Activated CD4-positive, alpha-beta T cell treated with anti-CD3 and anti-CD28 coated beads, Interleukin-2, amount 50 U/mL, for 48 hours (primary cell): ENCODE measurements around the gene ALDOB.

Experiments
- DNase-seq, 2 experiments: peaks; one replicate each; pipeline ENCODE4 v3.0.0-alpha.2; 2020

ALDOB gene

GRCh38 chr9:101455656-101456240 is 20.2 kb upstream of the ALDOB start:
- DNase-seq: no peak

- DNase-seq: no peak
Measured at GRCh38 chr9:101453776-101454570, 18.4 kb upstream of the ALDOB start.

DNA sequence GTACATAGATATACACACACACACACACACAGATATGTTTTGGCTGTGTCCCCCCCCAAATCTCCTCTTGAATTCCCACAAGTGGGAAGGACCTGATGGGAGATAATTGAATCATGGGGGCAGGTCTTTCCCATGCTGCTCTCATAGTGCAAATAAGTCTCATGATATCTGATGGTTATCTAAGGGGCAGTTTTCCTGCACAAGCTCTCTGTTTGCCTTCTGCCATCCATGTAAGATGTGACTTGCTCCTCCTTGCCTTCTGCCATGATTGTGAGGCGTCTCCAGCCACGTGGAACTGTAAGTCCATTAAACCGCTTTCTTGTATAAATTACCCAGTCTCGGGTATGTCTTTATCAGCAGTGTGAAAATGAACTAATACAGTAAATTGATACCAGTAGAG is 15.9 kb upstream of the ALDOB start:
- DNase-seq: no peak

DNA sequence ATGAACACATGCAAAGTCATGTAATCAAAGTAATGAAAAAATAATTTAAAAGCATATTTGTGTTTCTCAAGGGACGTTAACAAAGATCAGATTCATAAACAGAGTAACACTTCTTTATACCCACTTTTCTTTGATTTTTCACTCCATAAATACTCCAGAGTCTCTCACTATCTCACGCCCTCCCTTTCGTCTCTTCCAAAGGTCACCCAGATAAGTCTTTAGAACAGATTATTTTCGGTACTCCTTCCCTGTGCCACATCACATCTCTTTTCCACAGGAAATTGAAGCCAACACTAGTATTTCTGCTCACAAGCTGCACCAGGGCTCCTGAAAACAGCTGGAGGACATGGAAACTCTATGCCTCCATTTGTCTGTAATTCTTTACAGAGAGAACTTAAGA is 15.4 kb upstream of the ALDOB start:
- no peak for DNase-seq

DNA sequence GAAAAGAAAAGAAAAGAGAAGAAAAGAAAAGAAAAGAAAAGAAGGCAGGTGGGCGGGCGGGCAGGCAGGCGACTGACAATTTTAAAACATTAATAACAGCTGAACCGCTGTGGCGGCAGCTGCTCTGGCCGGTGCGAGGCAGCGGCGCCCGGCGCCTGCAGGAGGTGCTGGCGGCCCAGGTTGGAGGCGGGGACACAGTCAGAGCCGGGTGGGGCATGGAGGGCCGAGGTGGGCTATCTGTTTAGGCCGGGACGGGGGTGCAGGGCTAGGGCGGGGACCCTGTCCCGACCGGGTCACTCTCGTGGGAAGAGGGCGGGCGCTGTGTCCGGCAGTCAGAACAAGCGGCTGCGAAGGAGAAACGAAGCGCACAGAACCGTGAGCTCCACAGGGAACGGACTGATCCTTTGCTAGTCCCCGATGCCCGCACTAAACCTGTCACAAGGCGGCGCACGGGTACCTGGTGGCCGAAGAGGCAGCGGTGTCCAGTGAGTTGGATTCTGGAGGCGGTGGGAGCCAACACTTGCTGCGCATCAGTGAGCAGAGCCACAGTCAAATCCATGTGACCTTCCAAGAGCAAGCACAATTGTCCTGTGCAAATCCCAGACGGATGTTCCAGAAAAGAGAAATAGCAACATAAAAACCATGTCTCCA is 13.6 kb upstream of the ALDOB start:
- peak; percentile 51 to 61 for DNase-seq

- DNase-seq: no peak
Measured at GRCh38 chr9:101448680-101449070, 13.1 kb upstream of the ALDOB start.

DNA sequence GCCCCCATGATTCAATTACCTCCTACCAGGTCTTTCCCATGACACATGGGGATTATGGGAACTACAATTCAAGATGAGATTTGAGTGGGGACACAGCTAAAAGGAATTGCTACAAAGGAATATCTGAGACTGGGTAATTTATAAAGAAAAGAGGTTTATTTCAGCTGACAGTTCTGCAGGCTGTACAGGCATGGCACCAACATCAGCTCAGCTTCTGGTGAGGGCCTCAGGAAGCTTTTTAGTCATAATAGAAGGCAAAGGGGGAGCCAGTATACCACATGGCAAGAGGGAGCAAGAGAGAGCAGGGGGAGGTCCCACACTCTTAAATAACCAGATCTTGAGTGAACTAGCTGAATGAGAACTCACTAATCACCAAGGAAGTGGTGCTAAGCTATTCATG is 11.2 kb upstream of the ALDOB start:
- DNase-seq: no peak

- no peak for DNase-seq
Measured at GRCh38 chr9:101445353-101446029, 9.9 kb upstream of the ALDOB start.

GRCh38 chr9:101443364-101443771 is 7.8 kb upstream of the ALDOB start:
- DNase-seq: no peak

DNA sequence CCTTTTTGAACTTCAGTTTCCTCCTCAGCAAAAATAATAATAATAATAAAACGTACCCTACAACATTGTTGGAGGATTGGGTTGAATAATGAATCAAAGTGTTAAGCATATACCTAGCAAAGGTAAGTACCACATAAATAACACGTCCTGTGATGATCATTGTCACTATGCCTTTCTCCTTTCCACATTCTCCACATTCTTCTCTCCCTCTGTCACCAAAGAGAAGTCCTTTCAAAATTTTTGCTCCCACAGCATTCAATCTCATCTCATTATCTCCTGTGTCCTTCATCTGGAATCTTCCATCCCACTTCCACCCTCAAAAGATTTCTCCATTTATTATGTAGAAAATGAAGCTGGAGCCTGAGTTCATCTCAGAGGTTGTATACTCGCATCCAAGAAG is 7.2 kb upstream of the ALDOB start:
- DNase-seq: no peak

DNA sequence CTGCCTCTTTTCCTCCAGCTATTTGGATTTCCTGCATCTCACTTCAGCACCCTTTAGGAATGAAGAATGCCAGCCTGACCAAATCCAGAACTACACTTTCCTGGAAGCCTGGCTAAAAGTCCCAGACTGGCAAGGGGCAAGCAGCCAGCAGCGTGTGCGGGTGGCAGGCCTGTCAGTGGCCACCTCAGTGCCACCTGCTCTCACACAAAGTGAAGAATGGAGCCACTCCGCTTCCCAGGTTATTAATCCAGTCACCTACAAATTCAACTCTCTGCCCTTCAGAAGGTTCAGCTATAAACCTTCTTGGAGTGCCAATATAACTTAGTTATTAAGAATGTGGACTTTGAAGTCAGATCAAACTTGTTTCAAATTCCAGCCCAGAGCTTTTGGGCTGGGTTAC is 6.7 kb upstream of the ALDOB start:
- DNase-seq: no peak

GRCh38 chr9:101440714-101441230 is 5.2 kb upstream of the ALDOB start:
- DNase-seq: no peak

DNA sequence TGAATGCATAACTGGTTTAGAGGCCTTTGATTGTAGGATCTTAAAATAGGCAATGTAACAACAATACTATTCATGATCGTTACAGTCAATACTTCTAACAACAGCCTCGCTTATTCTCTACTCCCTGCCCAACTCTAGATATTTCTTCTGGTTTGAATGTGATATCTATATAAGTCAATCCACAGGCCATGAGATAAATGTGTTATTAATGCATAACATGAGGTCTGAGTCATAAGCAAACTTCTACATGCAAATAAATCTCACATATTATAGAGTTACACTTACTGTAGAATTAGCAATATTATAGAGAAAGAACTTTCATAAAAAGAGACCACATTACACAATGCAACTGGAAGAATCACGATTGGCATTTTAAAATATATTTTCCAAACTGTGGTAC is 2.9 kb upstream of the ALDOB start:
- DNase-seq: no peak

GRCh38 chr9:101437806-101438232 is 2.2 kb upstream of the ALDOB start:
- DNase-seq: no peak

DNA sequence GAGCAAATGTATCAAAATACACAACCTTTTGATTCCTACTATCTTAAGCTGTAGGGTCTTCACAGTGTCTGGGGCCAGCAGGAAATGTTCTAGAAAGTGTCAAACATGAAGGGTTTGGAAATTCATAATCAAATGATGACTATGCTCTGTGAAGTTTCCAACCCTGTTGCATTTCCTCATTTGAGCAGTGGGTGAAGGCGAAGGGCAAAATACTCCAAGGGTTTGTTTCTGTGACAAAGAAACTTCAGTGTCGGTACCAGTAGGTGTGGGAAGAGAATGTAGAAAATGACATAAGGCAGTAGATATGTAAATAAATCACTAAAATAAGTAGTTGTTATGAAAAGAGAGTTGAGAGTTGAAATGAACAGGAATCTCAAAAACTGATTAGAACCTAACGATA is 576 bp downstream of the ALDOB start:
- DNase-seq: no peak

GRCh38 chr9:101433229-101433628 is 2.3 kb downstream of the ALDOB start:
- no peak for DNase-seq

- DNase-seq: no peak
Measured at GRCh38 chr9:101432740-101433139, 2.8 kb downstream of the ALDOB start.

DNA sequence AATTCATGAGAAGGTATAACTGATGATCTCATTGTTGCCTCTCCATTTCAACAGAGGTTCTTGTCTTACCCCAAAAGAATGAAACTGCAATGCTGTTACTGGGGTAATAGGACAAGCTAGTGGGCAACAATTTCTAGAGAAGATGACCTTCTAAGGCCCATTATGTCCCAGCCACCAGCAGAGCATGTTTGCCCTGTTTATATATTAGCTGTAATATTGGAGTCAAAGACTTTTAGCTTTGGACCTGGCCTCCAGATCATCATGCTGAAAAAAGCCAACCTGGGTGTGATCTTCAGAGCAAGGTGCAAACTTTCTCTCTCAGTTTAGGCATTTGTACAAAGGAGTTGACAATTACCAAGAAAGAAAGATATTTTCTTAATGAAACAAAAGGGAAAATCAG is 3.4 kb downstream of the ALDOB start:
- DNase-seq: no peak

DNA sequence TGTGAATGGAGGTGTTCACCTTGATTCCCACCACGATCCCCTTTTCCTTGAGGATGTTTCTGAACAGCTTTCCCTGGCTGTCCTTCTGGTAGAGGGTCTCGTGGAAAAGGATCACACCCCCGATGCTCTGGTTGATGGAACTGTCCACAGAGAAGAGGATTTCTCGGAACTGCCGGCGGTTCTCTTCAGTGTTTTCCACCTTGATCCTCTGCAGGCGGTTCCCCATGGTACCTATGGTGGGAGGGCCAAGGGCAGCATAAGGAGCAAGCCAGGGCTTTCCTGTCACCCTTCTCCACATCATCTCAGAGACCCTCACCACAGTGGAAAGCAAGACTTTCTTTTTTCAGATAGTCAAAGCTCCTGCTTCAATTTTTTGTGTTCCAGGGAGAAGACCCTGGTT is 5.8 kb downstream of the ALDOB start:
- no peak for DNase-seq

DNA sequence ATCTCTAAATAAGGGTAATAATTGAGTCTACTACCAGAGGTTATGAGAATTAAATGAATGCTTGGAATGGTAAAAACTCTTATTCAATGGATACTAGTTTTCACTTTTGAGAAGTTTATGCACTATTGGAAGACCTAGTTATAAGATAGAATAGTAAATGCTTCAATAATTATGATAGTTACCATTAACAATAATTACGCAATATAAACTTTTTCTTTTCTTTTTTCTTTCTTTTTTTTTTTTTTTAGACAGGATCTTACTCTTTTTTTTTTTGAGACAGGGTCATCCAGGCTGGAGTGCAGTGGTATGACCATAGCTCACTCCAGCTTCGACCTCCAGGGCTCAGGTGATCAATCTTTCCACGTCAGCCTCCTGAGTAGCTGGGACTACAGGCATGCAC is 6.7 kb downstream of the ALDOB start:
- no peak for DNase-seq

GRCh38 chr9:101427957-101428655 is 7.5 kb downstream of the ALDOB start:
- DNase-seq: no peak

DNA sequence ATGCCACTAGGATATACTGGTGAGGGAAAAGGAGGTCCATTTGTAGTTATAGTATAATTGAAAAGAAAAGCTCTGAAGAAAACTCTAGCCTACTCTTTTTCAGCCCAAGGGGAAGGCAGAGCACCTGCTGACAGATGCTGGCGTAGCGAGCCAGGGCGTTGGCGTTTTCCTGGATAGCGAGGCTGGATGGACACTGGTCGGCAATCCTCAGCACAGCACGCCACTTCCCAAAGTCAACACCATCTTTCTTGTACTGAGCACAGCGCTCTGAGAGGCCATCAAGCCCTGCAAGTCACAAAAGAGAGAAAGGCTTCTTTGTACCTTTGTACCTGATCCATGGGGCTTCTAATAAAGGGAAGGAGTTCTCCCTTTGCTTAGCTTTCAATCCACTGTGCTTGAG is 8.2 kb downstream of the ALDOB start:
- DNase-seq: no peak

DNA sequence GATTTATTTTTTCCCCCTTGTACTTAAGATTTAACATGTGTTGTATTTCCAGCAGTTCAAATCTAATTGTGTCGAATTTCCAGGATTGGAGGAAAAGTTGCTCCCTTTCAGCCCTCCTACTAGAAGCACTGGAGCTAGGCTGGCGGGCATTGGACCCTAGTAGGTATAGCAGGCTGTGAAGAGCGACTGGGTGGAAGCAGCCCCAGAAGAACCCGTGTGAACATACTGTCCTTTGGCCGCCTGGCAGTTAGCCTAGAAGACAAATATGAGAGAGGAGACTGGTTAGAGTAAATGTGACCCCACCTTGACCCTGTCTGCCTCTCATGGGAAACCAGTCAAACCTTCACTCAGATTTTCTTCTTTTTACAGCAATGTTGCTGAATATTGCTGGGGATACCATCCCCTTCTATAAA is 13.9 kb downstream of the ALDOB start:
- no peak for DNase-seq
